Chondrocyte (in vitro differentiated cells): ENCODE data around the gene FOXL2NB. TPM values are rescaled to one million over a fixed set of nuclear protein-coding genes. Genes with fewer than 3 reads are reported as not detected.
A peak's percentile ranks its signal among the peaks of the same experiment; 100 is the strongest.

ENCODE experiments used
- DNase-seq: peaks from one replicate; pipeline ENCODE4 v3.0.0; 2021; ENCODE audit warnings: mixed read lengths, low spot score
- H3K27ac Mint-ChIP-seq: one replicate; pipeline ENCODE4 v1.8.0; 2021; ENCODE audit warnings: mild to moderate bottlenecking, moderate library complexity, mixed read lengths; ENCODE audit not compliant: unreplicated experiment
- H3K27me3 Mint-ChIP-seq: 2 replicates; pipeline ENCODE4 v1.8.0; 2021; ENCODE audit warnings: low read depth, mixed read lengths
- H3K36me3 Mint-ChIP-seq: 2 replicates; pipeline ENCODE4 v1.8.0; 2021; ENCODE audit warnings: low read depth, mixed read lengths
- H3K4me1 Mint-ChIP-seq: 2 replicates; pipeline ENCODE4 v1.8.0; 2021; ENCODE audit warnings: low read depth, mild to moderate bottlenecking, mixed read lengths
- H3K4me3 Mint-ChIP-seq: one replicate; pipeline ENCODE4 v1.8.0; 2021; ENCODE audit warnings: mild to moderate bottlenecking, moderate library complexity, mixed read lengths; ENCODE audit not compliant: unreplicated experiment
- H3K9me3 Mint-ChIP-seq: 2 replicates; pipeline ENCODE4 v1.8.0; 2021; ENCODE audit warnings: low read depth, mixed read lengths
- CTCF ChIP-seq: fragments of 200-600 bp; sonication (generic); IDR thresholded peaks from 2 replicates; pipeline ENCODE4 v1.5.0; 2021; ENCODE audit warnings: antibody characterized with exemption, mild to moderate bottlenecking, moderate library complexity
- total RNA-seq: library from RNA; stranded (reverse); gene quantifications from 3 replicates; pipeline ENCODE4 v1.2.1, GENCODE V29; 2021

The FOXL2NB gene
- total RNA-seq, 1 donor from 2014 or later, result 0.17 TPM

- Mint-ChIP-seq H3K27me3 (peaks cover 89% of the 10 kb centered on the region), H3K36me3 (peaks cover 2% of the 10 kb centered on the region), H3K9me3 (no peaks in the 10 kb centered on the region), H3K4me3 (no peak overlapping the region), H3K27ac (no peak overlapping the region), H3K4me1 (peaks cover 16% of the 10 kb centered on the region)
- TF ChIP-seq CTCF, result no peak
- DNase-seq, result no peak
These were observed 7.3 kb upstream of the FOXL2NB start for GRCh38 chr3:138939561-138940241.

- Mint-ChIP-seq H3K4me3 (no peak overlapping the region), H3K27ac (no peak overlapping the region), H3K9me3 (no peaks in the 10 kb centered on the region), H3K36me3 (peaks cover 5% of the 10 kb centered on the region), H3K4me1 (peaks cover 22% of the 10 kb centered on the region), H3K27me3 (peaks cover 91% of the 10 kb centered on the region)
- TF ChIP-seq CTCF, result no peak
- no peak for DNase-seq
These were observed 6.6 kb upstream of the FOXL2NB start for GRCh38 chr3:138940446-138940845.

- DNase-seq, result no peak
- Mint-ChIP-seq H3K9me3 (no peaks in the 10 kb centered on the region), H3K4me3 (no peak overlapping the region), H3K27ac (no peak overlapping the region), H3K27me3 (peaks cover 86% of the 10 kb centered on the region), H3K4me1 (peaks cover 17% of the 10 kb centered on the region), H3K36me3 (peaks cover 5% of the 10 kb centered on the region)
- peak; percentile 72 for TF ChIP-seq CTCF
These were observed 5.6 kb upstream of the FOXL2NB start for GRCh38 chr3:138941259-138941885.

- Mint-ChIP-seq H3K27ac (no peak overlapping the region), H3K4me1 (peaks cover 15% of the 10 kb centered on the region)
- no peak for TF ChIP-seq CTCF
These were observed 4.7 kb upstream of the FOXL2NB start for GRCh38 chr3:138942271-138942670.

GRCh38 chr3:138942861-138943623, 4.0 kb upstream of the FOXL2NB start:
- Mint-ChIP-seq H3K27ac (no peak overlapping the region), H3K4me1 (peaks cover 11% of the 10 kb centered on the region), H3K27me3 (peaks cover 81% of the 10 kb centered on the region), H3K36me3 (peaks cover 5% of the 10 kb centered on the region), H3K9me3 (no peaks in the 10 kb centered on the region), H3K4me3 (no peak overlapping the region)
- peak; percentile 13 for TF ChIP-seq CTCF
- no peak for DNase-seq

More at GRCh38 chr3:138942271-138942670, 4.7 kb upstream of the FOXL2NB start:
- H3K27me3 Mint-ChIP-seq, result peaks cover 81% of the 10 kb centered on the region
- H3K9me3 Mint-ChIP-seq, result no peaks in the 10 kb centered on the region
- H3K4me3 Mint-ChIP-seq, result no peak overlapping the region
- no peak for DNase-seq
- H3K36me3 Mint-ChIP-seq, result peaks cover 5% of the 10 kb centered on the region
